Neutrophil (primary cell): ENCODE data around the gene CEP63.

Experiments
- H3K27ac ChIP-seq: fragments of 200-600 bp; sonication (generic); 2 replicates; pipeline ENCODE4 v1.5.1; 2016; ENCODE audit warnings: mild to moderate bottlenecking, moderate library complexity
- H3K27me3 ChIP-seq: fragments of 200-600 bp; sonication (generic); 2 replicates; pipeline ENCODE4 v1.6.0; 2016; ENCODE audit warnings: mild to moderate bottlenecking
- H3K36me3 ChIP-seq: fragments of 200-600 bp; sonication (generic); 2 replicates; pipeline ENCODE4 v1.5.1; 2017
- H3K4me1 ChIP-seq, 2 experiments: fragments of 200-600 bp in 1 of 2; sonication (generic) in 1 of 2; 1 replicate in 1 of 2; 2 replicates in 1 of 2; pipeline versions ENCODE4 v1.5.1 to v1.6.1; 2013 to 2016; ENCODE audit warnings: low read depth in 1 of 2, low read length in 1 of 2, mild to moderate bottlenecking in 1 of 2, moderate library complexity in 1 of 2; ENCODE audit not compliant: control insufficient read depth in 1 of 2, insufficient read depth in 1 of 2
- H3K4me3 ChIP-seq, 2 experiments: fragments of 200-600 bp in 1 of 2; sonication (generic) in 1 of 2; 1 replicate in 1 of 2; 2 replicates in 1 of 2; pipeline ENCODE4 v1.5.1; 2013 to 2016; ENCODE audit warnings: low read depth in 1 of 2, low read length in 1 of 2, mild to moderate bottlenecking in 1 of 2, moderate library complexity in 1 of 2
- H3K9me3 ChIP-seq: fragments of 200-600 bp; sonication (generic); 2 replicates; pipeline ENCODE4 v1.5.1; 2016
- CTCF ChIP-seq: fragments of 200-600 bp; sonication (generic); IDR thresholded peaks from 2 replicates; pipeline ENCODE4 v1.5.1; 2016; ENCODE audit warnings: antibody characterized with exemption

Gene CEP63

GRCh38 chr3:134603956-134604355, 118.1 kb downstream of the CEP63 start:
- Histone ChIP-seq H3K4me1 (peaks cover 92 to 96% of the 10 kb centered on the region in 2 experiments), H3K27ac (peak overlapping the region; percentile 99), H3K36me3 (peaks cover 74% of the 10 kb centered on the region), H3K9me3 (no peaks in the 10 kb centered on the region), H3K4me3 (peak overlapping the region in 1 of 2 experiments; percentile 56), H3K27me3 (no peaks in the 10 kb centered on the region)
- no peak for TF ChIP-seq CTCF

- peaks cover 69% of the 10 kb centered on the region for H3K36me3 ChIP-seq
- peak overlapping the region; percentile 48 to 56 for H3K4me3 ChIP-seq
- no peak for TF ChIP-seq CTCF
- H3K27ac ChIP-seq = peak overlapping the region; percentile 99
- no peaks in the 10 kb centered on the region for H3K9me3 ChIP-seq
- H3K27me3 ChIP-seq = no peaks in the 10 kb centered on the region
- peaks cover 81 to 90% of the 10 kb centered on the region in 2 experiments for H3K4me1 ChIP-seq
These were observed 119.7 kb downstream of the CEP63 start for GRCh38 chr3:134605556-134605955.

- Histone ChIP-seq H3K36me3 (peaks cover 67% of the 10 kb centered on the region), H3K9me3 (no peaks in the 10 kb centered on the region), H3K4me3 (peak overlapping the region; percentile 48 to 56), H3K4me1 (peaks cover 73 to 83% of the 10 kb centered on the region in 2 experiments), H3K27ac (peak overlapping the region; percentile 99), H3K27me3 (no peaks in the 10 kb centered on the region)
- no peak for TF ChIP-seq CTCF
These were observed 120.5 kb downstream of the CEP63 start for GRCh38 chr3:134606033-134607025.

GRCh38 chr3:134607054-134608022, 121.5 kb downstream of the CEP63 start:
- peak overlapping the region; percentile 48 to 56 for H3K4me3 ChIP-seq
- TF ChIP-seq CTCF = no peak
- no peaks in the 10 kb centered on the region for H3K9me3 ChIP-seq
- peaks cover 73 to 80% of the 10 kb centered on the region in 2 experiments for H3K4me1 ChIP-seq
- no peaks in the 10 kb centered on the region for H3K27me3 ChIP-seq
- peak overlapping the region; percentile 99 for H3K27ac ChIP-seq
- H3K36me3 ChIP-seq = peaks cover 57% of the 10 kb centered on the region

- H3K4me3 ChIP-seq = peak overlapping the region in 1 of 2 experiments; percentile 56
- H3K36me3 ChIP-seq = peaks cover 48% of the 10 kb centered on the region
- H3K9me3 ChIP-seq = no peaks in the 10 kb centered on the region
- no peaks in the 10 kb centered on the region for H3K27me3 ChIP-seq
- peak overlapping the region; percentile 99 for H3K27ac ChIP-seq
- peaks cover 68 to 76% of the 10 kb centered on the region in 2 experiments for H3K4me1 ChIP-seq
- no peak for TF ChIP-seq CTCF
These were observed 122.3 kb downstream of the CEP63 start for GRCh38 chr3:134608023-134608770.
